ENCODE results near the gene NXF1.

DNA sequence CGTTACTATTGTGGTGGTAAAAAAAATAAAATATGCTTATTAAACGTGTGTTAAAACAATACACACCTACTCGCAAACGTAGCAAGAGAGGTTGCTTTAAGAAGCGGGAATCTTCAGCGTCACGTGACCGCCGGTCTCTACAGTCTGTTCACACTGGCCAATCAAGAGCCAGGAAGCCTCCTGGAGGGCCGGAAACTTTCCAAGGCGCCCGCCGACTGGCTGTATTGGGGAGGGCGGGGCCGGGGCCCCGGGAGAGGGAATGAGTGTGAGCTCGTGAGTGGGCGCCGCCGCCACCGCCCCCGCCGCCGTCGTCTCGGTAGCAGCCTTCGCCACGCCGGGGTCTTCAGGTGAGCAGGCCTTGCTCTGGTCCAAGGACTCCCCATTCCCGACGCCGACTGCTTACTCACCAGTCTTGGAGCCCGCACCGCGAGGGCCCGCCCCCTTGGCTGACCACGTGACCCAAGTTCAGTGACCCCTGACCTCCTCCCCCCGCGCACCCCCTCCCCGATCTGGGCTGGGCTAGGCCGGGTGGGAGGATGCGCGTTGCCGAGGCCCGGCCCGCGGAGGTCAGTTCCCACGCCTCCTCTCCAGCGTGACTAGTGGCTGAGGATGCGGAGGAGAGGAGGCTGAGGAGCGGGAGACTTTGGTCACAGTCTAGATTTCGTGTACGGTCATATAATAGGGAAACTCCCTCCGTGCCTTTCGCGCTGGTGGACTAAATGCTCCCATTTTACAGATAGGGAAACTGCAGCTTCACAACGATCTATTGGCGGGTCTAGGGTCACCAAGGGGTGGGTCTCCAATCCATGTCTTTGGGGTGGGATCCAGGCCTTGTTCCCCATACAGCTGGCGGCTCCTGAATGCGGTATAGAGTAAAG, 33.9 kb downstream of the NXF1 start, which contains the start of gene TAF6L:
- TF ChIP-seq EP300 (IDR thresholded peaks at IDR 0.05; ENCODE audit: borderline replicate concordance in 1 of 2, low read depth in 2 of 2, low read length in 2 of 2) (no peak), POLR2AphosphoS5 (IDR thresholded peaks at IDR 0.05; ENCODE audit: low read depth, low read length) (peak; percentile 88), EZH2 (IDR thresholded peaks at IDR 0.05; ENCODE audit: low read depth, low read length, severe bottlenecking) (no peak), ZNF274 (IDR thresholded peaks at IDR 0.05; ENCODE audit: borderline replicate concordance, extremely low read depth, low read length) (no peak), SIN3A (conservative IDR thresholded peaks at IDR 0.05 in 1 of 2, IDR thresholded peaks at IDR 0.05 in 1 of 2; ENCODE audit: low read depth in 1 of 2, low read length in 2 of 2) (peak; percentile 45 to 57; a peak in 2 of 4 replicates), CBX8 (IDR thresholded peaks at IDR 0.05; ENCODE audit: borderline replicate concordance, low read depth, low read length) (no peak), POLR2A (IDR thresholded peaks at IDR 0.05; ENCODE audit: control extremely low read depth in 1 of 2, low read depth in 2 of 2, low read length in 2 of 2) (peak; percentile 78 to 95)
- TF ChIP-seq, protein P1, sequence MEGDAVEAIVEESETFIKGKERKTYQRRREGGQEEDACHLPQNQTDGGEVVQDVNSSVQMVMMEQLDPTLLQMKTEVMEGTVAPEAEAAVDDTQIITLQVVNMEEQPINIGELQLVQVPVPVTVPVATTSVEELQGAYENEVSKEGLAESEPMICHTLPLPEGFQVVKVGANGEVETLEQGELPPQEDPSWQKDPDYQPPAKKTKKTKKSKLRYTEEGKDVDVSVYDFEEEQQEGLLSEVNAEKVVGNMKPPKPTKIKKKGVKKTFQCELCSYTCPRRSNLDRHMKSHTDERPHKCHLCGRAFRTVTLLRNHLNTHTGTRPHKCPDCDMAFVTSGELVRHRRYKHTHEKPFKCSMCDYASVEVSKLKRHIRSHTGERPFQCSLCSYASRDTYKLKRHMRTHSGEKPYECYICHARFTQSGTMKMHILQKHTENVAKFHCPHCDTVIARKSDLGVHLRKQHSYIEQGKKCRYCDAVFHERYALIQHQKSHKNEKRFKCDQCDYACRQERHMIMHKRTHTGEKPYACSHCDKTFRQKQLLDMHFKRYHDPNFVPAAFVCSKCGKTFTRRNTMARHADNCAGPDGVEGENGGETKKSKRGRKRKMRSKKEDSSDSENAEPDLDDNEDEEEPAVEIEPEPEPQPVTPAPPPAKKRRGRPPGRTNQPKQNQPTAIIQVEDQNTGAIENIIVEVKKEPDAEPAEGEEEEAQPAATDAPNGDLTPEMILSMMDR (IDR thresholded peaks at IDR 0.05; ENCODE audit: control extremely low read depth in 1 of 3, insufficient read depth in 1 of 3, low read depth in 1 of 3, low read length in 3 of 3) = no peak
- TF ChIP-seq, protein P2, sequence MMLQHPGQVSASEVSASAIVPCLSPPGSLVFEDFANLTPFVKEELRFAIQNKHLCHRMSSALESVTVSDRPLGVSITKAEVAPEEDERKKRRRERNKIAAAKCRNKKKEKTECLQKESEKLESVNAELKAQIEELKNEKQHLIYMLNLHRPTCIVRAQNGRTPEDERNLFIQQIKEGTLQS (IDR thresholded peaks at IDR 0.05; ENCODE audit: insufficient read depth, low read depth, low read length) = peak; percentile 75

All from H1 (cell line).